Stimulated activated CD8-positive, alpha-beta memory T cell treated with anti-CD3 and anti-CD28 coated beads, Interleukin-12 subunit alpha, Interleukin-12 subunit beta, amount 100 ng/mL, for 24 hours (primary cell): ENCODE data around the gene AQR.
"Not testable (repeated sequence)": the region's sequence is repeated elsewhere in the genome, so short reads cannot be mapped to it uniquely, and the experiment has no call there.

Experiments
- DNase-seq: peaks from one replicate; pipeline ENCODE4 v3.0.0-alpha.2; 2020; ENCODE audit errors: extremely low read depth

AQR gene

DNA sequence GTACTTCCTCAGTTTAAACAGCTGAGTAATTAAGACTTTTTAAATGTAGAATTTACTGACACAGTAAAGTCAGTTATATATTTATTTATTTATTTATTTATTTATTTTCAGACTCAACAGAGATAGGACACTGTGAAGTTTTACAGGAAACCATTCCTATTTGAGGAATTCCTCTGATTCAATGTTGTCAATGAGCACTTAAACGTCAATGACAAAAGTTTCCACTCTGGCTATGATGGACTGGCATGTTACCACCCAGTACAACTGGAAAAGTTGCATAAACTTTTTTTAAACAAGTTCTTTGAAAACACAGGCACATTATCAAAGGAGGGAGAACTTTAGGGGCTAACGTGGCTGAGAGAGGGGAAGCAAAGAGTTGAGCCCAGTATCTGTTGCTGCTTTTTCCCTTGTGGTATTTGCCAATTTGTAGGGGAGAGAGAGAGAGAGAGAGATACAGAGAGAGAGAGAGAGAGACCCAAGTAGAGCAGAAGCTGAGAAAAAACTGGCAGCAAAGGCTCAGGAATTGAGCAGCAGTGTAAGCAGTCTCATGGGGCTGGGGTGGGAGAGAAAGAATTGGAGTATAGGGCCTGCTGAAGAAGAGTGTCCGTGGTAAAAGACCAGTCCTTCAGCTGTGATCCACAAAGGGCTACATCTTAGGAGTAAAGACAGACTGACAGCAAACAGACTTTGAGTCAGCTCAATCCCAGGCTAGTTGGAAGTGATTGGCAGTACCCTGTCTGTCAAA is 155.9 kb downstream of the AQR start:
- DNase-seq = no peak

DNA sequence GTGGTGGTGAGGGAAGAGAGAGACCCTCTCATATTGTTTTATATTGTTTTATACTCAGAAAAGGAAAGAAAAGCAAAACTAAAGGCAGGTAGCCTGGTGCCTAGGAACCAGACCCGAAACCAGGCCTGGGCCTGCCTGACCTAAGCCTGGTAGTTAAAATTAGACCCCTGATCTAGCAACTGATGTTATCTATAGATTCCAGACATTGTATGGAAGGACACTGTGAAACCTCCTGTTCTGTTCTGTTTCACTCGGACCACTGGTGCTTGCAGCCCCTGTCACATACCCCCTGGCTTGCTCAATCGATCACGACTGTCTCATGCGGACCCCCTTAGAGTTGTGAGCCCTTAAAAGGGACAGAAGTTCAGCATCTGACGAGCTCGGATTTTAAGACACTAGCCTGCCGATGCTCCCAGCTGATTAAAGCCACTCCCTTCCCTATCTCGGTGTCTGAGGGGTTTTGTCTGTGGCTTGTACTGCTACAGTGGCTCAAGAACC is 156.6 kb downstream of the AQR start:
- not testable (repeated sequence) for DNase-seq

DNA sequence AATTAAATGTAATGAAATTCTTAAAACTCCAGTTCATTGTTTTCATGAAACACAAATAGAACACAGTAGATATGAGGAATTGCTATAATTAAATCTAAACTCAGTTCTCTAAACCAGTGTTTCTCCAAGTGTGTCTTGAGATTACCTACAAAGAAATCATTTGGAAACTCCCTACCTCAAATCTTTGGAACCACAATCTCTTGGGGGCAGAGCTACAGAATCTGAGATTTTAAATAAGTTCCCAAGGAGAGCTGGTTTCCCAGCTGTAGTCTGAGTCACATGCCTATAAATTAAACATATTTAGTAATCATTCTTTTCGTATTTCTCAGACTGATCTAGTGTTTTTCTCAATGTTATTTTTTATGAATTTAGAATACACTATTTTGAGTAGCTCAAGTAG is 157.2 kb downstream of the AQR start:
- no peak for DNase-seq

DNA sequence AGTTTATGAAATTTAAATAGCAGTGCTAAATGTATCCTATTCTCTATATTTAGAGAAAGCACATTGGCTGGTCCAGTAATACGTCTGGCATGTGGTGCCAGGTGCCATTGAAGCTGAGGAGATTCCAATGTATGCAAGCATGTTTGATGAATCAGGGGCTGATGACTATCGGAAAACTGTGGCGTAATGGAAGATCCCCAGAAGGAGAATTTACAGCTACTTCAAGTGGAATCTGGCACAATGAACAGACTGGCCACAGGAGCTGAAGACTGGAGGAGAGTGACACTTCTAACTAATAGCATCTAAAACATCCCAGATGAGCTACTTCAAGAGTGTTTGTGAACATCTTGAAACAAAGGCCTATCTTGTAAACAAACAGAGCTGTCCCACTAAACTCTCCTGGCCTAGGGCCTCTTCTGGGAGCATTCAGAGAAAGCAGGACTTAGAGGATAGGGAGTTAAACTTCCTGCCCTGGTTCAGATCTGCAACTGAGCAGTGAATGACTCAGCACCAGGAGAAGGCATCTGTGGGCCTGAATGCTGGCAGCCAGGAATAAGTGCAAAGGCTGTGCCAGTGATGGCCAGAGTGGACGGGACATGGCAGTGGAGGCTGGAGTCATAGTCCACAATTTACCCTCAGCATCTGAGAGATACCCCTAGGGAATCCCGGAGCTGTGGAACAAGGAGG is 159.0 kb downstream of the AQR start:
- no peak for DNase-seq

DNA sequence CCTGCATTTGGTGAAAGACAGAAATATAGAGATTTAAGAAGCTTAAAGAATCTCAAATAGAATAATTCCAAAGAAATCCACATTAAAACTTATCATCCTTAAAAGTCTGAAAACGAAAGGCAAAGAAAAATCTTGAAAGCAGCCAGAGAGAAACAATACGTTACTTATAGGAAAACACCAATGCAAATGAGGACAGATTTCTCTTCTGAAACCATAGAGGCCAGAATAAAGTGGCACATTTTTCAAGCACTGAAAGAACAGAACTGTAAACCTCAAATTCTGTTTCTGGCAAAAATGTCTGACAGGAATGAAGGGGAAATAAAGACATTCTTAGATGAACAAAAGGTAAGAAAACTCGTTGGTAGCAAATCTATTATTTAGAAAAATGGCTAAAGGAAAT is 160.4 kb downstream of the AQR start:
- DNase-seq = no peak

DNA sequence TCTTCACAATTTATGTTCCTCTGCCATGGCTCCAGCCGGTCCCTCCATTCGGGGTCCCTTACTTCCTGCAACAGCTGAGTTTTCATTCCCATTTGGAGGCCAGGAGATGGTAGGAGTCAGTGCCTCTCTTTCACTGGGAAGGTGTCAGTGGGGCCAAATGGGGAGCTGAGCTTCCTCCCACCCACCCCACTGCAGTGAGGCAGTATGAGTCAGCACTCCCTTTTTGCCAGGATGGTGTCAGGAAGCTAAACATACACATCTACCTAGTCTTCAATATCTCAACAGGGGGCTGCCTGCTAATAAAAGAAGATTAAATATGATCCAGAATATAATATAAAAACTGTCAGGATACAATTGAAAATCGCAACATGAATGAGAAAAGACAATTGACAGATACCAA is 161.5 kb downstream of the AQR start:
- no peak for DNase-seq

DNA sequence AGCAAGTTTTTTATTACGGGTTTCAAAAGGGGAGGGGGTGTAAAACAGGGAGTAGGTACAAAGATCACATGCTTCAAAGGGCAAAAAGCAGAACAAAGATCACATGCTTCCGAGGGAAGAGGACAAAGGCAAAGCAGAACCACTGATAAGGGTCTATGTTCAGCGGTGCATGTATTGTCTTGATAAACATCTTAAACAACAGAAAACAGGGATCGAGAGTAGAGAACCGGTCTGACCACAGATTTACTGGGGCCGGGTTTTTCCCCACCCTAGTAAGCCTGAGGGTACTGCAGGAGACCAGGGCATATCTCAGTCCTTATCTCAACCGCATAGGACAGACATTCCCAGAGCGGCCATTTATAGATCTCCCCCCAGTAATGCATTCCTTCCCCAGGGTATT is 162.3 kb downstream of the AQR start:
- DNase-seq = not testable (repeated sequence)

DNA sequence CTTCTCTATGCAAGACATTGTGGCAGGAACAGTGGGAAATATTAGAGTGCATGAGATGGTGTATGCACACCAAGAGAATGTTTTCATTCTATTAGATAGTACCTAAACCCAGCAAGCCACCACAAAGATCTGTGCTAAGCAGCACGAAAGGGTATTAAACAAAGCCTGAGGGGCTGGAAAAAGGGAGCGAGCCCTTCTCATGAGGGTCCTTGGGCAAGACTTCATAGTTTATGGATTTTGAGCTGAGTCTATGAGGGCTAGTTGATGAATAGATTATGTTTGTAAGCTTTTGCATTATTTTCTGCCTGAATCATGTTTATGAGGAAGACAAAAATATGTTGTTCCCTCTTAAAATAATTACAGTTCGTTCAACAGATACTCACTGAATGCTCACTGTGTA is 164.8 kb downstream of the AQR start:
- DNase-seq = no peak

DNA sequence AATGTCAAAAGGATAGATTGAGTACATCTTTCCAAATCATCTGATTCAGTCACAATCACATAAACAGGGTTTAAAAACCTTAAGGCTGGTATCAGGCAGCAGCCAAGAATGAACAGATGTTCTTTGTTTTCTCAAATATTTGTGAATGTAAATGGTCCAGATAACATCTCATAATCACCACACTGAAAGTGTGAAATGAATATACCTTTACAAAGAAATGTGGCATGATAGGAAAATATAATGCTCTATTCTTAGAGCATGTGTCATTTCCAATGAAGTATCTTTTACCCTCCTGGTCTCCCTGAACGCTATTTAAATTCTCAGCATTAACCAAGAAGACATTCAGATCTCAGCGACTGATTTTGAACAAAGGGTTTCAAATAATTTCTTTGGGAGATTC is 165.4 kb downstream of the AQR start:
- no peak for DNase-seq

DNA sequence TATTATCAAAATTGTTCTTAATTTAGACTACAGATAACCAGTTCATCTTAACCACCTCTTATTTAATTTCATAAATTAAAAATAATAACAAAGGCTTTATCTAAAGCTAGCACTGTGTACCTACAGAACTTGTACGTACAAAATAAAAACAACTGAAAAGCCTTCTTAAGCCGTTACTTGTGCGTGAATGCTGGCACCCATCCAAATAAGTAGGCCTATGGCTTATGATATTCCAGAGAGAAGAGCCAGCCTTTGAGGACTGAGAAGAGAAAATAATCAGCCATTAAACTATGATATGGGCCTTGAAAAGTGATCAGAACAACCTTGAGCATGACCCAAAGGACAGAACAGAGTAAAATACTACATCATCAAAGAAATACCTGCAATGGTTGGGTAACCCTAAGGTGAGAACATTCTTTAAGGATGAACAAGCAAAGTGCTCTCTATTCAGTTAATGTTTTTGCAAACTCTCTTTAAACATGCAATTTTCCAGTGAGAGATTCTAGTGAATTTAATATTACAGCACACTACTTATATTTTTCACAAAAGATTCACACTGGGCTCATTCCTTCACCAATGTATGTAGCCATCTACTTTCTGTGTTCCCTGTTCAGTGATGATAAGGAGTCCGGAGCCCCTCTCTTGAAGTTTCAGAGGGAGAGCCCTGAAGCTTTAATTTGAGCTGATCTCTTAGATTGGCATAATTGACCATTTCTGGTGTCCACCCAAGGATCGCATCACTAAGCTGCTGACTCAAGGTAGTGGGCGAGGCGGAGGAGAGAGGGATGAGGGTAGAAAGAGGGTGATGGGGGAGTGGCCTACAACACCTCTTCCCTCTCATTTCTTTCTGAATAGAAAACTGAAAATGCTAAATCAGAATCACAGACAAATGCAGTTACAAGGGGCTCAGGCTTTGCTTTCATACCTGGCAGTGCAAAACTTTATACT is 166.5 kb downstream of the AQR start:
- no peak for DNase-seq

DNA sequence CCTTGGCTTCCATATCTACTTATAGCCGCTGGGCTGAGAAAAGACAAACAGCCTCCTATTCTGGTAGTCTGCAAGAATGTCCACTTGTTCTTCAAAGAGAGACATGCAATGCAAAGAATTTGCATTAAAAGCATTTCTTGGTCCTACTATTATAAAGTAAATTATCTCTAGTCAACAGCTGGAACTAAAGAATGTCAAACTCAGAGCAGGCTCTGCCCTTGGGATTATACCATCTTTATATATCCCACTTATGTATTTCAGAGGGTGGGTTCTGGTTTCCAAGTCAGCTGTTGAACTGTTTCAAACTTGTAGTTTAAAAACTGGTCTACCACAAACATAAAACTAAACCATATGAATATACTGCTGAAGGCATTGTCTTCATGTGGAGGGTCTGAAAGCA is 167.2 kb downstream of the AQR start:
- DNase-seq = no peak
